GM21576 (cell line): ENCODE measurements around the gene ARHGEF28.

Source experiments
- ATAC-seq: cut with Tn5 transposase; IDR thresholded peaks from one replicate; pipeline ENCODE4 v1.9.1; 2021; ENCODE audit warnings: mild to moderate bottlenecking, moderate library complexity; ENCODE audit not compliant: unreplicated experiment

ARHGEF28 gene

DNA sequence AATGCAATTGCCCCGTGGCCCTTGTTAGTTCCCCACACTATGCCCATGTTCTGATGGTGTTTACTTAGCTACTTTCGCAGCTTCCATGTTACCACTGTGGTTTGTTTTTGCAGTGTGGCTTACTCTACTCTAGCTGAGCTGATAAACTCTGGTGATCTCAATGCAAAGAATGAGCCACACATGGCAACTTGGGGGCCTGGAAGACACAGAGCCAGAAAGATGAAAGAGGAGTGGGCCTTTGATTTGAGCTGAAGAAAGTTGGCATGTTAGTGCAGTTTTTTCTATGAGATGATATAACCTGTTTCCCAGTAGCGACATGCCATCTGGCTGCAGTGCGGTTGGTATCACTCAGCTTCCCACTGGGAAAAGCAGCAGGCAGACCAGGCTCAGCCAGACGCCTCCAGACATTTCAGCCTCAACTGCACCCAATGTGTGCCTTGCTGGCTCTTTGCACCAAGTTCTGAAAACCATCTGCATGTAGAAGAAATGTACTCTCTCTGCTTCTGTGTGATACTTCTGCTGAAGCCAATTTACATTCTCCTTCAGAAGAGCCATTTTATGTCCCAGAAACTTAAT lies 329.4 kb downstream of the ARHGEF28 start:
- no peak for ATAC-seq

DNA sequence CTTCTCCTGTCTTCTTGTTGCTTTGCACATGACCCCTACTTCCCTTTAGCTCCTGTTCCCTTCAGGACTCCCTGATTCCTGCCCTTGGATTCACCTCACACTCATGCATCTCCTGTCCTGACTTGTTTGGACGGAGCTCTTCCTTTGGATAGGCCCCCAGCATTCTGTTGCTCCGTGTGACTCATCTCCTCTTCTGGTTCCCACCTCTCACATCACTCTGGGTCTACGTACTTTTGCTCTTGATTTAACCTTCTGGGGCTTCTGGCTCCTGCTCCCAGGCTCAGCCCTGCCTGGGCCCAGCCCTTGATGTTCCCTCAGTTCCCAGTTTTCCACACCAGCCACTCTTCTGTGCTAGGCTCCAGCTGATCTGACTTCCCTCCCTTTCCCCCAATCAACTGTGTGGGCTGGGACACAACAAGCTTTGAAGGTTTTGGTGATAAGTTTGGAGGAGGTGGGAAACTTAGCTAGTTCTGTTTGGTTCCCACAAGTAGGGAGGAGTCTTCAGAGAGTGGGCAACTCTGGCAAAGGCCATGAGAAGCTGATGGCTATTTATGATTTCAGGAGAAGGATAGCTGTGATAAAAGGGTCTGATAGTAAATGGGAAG lies 331.5 kb downstream of the ARHGEF28 start:
- no peak for ATAC-seq

DNA sequence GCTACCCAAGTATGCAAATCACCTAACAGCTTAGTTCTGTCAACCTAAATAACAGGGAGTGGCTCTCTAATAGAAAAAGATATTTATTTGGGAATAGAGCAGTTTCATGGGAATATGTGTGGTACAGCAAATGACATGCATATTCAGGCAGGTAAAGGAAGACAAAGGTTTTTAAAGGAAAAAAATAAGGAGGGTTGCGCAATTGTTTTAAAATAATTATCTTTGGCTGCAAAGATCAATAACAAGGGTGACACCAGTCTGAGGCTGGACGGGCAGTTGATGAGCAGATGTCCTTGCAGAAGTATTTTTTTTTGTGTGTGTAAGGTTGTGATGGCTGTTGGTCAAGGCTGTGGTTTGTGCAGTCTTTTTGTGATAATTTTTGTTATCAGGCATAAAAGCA lies 332.0 kb downstream of the ARHGEF28 start:
- no peak for ATAC-seq

DNA sequence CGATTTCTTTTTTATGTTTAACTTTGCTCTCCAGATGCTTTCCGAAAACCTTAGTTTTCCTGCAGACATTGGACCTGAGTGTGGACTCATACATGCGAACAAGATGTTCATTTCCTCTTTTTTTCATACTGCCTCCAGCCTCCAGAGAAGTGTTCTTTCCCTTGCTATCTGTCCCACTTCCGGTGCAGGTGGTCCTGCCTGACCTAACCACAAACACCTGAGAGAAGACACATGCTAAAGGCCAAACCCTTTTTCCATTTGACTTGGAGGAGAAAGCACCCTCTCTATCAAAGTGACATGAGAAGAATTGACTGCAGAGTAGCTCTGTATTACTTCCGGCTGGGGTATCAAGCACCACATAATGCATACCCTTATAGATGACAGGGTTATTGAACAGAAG lies 334.0 kb downstream of the ARHGEF28 start:
- no peak for ATAC-seq

DNA sequence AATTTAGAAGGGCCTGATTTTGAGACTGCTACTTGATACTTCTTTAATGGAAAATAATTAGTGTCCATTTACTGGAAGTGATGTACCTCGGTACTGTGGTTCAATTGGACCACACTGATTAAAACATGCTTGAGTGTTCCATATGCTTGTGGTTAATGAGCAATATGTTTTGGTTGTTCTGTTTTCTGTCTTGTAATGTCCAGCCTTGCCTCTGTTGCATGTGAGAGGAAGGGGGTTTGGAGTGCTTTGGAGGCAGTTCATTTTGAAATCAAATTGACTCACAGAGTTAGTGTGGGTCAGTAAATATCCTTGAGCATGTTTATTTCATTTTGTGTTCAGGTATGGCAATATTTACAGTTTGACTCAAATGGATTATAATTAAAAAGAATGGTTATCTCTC lies 334.4 kb downstream of the ARHGEF28 start:
- ATAC-seq: no peak

DNA sequence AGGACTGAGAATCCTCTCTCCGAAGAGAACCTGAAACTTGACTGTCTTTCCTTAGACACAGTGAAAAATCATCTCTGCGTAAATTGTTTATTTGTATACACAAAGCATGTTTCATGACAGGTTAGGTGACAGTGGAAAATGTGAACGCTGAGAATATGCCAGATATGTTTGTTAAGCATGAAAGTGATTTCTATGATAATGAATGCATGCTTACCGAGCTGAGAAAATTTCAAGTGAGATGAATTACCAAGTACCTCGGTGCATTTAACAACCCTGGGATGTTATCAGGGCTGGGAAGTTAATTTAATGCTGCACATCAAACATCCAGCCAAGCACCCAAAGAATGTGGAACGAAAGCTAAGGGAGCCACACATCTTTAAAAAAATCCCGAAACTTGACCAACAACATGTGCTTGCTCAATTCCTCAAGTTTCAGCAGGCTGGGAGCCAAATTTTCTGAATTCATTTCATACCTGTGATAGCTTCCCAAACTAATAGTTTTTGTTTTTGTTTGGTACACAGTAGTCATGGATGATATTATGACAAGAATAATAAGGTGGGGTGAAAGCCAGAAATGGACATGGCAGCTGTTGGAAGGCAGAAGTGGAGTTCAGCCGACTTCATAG lies 336.9 kb downstream of the ARHGEF28 start:
- ATAC-seq: no peak

DNA sequence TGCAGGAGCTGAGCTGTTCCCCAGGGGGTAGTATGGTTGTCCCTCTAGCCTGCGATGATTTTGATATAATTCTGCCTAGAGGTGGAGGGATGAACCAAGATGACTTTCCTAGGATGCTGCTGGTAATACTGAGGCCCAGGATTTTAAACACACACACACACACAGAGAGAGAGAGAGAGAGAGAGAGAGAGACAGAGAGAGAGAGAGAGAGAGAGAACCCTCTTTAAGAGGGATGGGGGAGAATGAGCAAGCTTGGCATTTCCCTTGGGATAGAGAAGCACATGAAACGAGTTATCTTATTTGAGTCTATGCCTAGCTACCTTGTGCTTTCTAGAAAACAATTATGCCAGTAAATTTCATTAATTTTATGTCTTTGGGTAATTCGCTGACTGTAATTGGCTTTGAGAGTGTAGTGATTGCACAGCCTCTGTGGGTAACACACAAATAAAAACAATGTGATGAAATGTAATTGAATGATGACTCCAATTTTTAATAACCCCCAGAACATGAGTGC lies 338.4 kb downstream of the ARHGEF28 start:
- no peak for ATAC-seq

DNA sequence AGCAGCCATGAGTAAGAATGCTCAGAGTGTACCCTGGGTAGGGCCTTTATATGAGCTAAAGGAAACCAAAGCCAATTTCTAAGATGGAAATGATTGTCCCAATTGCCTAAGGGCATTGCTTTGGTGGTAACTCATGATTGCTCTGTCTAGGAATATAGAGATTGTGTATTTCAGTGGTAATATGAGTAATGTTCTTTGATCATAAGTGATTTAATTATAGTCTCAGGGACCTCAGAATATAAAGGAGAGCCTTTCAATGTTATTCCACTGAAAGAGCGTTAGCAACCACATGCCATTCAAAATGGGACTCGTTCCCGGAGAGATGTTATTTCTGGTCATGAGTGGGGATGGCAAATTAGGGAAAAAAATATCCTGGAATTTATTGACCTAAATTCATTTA lies 340.5 kb downstream of the ARHGEF28 start:
- no peak for ATAC-seq

DNA sequence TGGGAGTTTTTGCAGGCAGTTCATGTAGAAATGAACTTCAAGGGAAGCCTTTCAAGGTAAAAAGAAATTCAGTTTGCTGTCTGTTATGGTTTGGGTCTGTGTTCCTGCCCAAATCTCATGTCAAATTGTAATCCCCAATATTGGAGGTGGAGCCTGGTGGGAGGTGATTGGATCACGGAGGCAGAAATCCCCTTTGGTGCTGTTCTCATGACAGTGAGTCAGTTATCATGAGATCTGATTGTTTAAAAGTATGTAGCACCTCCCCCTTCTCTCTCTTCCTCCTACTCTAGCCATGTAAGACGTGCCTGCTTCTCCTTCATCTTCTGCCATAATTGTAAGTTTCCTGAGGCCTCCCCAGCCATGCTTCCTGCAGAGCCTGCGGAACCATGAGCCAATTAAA lies 341.4 kb downstream of the ARHGEF28 start:
- ATAC-seq: no peak

DNA sequence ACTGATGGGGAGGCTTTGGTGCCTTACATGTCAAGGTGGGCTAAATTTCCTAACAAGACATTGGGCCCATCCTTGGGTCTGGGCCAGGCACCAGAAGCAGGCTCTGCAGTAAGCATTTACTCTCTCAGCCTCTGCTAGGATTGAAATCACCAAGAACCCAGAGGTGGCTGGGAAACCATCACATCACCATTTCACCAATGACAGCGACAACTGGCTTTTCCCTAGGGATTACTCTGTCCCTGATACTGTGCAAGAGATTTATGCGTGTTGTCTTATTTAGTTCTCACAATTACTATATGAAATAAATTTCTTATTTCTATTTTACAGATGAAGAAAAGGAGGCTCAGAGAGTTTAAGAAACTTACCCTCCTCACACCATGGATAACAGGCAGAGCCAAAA lies 342.2 kb downstream of the ARHGEF28 start:
- ATAC-seq: no peak

DNA sequence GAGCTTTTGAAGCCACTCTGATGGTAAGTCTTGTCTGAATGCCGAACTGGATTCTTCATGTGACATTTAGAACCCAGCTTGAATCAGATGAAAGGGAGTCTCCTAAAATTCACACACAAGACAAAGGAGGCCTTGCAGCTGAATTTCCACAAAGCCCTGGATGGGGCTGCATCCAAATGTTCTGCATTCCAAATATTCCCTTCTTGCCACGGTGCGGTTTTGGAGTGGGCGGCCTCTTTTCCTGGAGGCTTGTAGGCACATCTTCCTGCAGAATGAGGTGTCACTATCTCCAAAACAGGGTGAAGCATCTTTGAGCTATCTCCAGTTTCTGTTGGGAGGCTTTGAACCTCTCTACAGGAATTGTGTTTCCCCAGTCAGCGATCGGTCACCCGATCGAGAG lies 342.7 kb downstream of the ARHGEF28 start:
- no peak for ATAC-seq

DNA sequence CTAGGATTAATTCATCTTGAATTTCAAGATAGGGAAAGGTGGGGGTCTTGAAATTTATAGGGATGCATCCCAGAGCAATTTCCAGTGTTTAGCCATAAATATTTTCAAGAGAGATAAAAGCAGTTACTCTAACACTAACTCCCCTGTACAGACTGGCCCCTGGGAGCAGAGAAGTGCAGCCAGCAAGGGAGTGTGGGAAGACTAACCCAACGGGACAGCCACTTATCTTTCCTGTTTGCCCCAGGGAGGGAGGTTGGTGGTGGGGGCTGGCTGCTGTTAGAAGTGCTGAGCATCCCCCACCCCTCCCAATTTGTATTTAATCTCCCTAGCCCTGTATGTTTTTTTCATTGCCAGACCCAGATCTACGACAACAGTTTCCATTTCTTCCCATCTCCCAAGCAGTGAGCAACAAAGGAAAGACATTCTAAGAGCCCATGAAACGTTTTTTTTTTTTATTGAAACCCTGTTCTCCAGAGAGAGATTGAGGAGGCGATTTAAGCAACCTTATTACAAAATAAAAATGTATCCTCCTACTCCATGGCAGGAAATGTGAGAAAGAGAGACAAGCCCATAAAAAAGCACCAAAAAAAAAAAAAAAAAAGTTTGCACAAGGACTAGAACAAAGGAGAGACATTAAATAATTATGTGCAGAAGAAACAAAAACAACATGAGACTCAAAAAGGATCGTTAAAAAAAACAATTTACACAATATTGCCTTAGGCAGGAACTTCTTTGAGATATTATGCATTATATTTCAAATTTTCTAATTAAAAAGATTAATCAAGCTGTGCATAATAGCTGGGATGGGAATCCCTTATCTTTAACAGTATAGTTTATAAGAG lies 343.4 kb downstream of the ARHGEF28 start:
- ATAC-seq: no peak

DNA sequence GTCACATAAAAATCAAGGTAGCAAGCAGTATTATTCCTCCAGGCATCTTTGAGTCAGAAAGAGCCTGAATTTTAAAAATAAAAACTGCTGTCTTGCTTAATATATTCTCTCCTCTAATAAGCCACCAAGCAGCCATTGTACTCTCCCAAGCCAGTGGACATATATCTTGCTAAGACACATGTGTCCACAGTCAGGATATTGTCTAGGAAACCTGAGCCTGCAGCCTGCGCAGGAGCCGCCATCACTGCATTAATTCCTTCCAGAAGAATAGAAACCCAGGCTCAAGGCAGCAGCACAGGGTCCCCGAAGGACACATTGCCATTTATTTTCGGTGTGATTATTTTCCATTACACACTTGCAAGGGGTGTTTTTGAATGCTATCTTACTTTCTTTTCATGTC lies 345.3 kb downstream of the ARHGEF28 start:
- no peak for ATAC-seq

DNA sequence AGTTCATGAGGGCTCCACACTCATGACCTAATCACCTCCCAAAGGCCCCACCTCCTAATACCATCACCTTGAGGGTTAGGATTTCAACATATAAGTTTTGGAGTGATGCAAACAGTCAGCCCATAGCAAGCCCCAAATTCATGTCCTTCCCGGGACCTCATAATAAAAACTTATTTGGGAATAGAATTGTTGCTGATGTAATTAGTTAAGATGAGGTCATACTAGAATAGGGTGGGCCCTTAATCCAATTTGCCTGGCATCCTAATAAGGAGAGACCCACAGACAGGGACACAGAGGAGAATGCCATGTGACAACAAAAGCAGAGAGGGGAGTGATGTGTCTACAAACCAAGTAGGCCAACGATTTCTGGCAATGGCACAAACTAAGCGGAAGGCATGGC lies 347.1 kb downstream of the ARHGEF28 start:
- ATAC-seq: no peak

DNA sequence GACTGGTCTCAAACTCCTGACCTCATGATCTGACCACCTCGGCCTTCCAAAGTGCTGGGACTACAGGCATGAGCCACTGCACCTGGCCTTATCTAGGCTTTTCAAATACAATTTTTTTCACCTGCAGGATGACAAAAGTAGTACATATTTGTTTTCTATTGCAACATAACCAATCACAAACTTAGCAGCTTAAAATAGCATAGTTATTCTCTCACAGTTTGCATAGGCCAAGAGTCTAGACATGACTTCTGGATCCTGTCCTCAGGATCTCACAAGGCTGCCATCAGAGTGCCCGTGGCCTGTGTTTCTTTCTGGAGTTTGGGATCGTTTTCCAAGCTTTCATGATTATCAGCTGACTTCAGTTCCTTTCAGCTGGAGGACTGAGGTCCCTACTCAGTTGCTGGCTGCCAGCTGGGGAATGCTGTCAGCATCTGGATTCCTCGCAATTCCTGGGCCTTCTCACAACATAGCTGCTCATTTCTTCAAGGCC lies 348.9 kb downstream of the ARHGEF28 start:
- ATAC-seq: no peak

DNA sequence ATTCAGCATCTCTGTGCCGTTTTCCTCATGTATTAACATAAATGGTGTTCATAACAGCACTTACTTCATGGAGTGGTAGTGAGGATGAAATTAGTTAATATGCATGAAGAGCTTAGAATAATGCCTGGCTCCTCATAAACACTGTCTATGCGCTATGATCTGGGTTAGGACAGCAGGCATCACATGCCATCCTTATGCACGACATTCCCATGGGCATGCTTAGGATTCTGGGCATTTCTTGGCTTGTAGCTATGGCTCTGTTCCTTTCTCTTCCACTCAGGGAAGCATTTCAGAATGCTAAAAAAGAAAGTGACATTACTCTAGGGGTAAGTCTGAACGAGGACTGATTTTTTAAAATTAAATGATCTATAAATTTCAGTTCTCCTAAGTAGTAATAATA lies 349.8 kb downstream of the ARHGEF28 start:
- ATAC-seq: no peak

DNA sequence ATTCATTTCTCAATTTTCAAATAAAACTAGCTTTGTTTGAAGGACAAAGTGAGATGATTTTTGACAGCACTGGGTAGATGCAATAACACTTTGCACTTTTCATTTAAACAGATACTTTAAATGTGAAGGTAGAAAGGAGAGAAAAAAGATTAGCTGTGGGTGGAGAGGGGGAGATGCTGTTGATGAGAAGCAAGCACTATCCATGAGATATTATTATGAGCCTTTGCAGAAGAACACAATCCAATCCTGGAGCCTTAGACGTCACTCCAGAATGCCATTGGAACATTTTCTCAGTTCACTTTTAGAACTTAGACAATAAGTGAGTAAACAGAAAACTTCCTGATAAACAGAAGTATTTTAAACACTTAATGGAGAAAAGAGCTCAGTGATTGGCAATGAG lies 351.1 kb downstream of the ARHGEF28 start:
- no peak for ATAC-seq

DNA sequence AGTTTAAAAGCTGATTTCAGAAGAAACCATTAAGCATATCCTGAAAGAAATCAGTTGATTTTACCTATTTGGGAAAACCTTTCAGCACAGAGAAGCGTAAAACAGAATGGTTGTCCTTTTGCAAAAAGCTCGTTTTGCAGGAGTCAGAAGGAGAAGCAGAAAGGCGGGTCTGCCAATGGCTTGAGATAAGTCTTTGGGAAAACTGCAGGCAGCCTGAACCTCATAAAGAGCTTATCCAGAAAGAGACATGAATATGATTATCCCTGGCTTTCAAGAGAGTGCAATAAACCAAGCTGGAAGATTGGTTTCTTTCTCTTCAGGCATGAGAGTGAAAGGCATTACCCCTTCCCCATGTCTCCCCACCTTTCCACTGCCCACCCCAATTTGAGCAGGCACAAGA lies 353.3 kb downstream of the ARHGEF28 start:
- ATAC-seq: no peak

DNA sequence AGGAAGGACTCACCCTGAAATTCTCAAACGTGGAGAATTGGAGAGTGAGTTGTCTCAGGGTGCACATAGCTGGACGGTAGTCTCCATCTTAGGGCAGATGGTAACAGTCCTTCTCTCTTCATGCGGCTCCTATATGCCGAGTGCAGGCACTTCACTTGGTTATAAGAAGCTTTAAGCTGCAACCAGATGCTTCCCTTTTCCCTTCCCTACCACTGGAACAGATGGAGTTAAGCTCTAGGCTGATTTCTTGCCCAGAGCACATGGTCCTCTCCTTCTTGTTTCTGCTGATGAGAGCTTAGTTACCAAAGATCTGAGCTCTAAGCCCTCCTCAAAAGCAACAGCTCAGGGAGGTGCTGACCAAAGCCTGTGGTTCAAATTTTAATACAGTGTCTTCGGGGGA lies 355.7 kb downstream of the ARHGEF28 start:
- no peak for ATAC-seq

DNA sequence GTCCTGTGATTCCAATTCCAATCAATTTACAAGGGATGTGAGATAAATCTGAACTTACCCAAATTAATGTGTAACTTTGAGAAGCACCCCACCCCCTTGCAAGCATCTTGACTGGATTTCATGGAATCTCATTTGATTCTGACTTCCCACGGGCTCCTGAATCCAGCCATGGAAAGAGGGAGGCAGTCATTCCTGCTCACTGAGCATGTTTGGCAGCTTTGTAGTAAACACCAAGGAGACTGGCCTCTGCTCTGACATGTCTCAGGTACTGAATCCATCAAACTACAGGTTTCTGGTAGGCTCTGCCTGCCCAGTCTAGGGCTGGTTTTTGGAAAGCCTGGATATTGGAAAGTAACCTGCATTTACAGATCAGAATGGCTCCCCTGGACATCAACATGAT lies 357.6 kb downstream of the ARHGEF28 start:
- no peak for ATAC-seq

DNA sequence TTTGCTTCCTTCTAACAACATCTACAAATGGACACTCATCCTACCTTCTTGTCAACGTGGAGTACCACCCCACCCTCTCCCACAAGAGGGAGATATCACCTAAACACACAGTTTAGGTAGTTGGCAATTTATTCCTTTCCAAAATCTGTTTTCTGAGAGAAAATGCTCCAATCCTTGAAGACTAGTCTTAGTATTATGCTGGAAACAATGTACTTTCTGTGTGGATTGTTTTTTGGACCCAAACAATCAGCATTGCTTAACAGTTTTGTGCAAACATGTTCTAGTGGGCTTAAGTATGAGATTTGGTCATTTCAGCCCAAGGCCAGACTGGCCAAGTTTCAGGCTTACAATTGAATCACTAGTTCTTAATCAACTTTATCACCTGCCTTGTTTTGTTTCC lies 359.1 kb downstream of the ARHGEF28 start:
- no peak for ATAC-seq

DNA sequence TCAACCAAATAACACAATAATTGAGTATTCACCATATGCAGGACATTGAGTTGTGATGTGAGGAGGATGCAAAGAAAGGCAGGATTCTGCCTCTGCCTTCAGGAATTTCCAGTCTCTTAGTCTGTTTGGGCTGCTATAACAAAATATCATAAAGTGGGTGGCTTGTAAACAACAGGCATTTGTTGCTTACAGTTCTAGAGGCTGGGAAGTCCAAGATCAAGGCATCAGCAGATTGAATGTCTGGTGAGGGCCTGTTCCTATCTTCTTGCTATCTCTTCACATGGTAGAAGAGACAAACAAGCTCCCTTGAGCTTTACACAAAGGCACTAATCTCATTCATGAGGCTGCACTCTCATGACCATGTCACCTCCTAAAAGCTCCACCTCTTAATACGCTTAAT lies 360.7 kb downstream of the ARHGEF28 start:
- no peak for ATAC-seq
